Measurements from ENCODE around the gene DTX1.

GRCh38 chr12:113083863-113084435 is 27.4 kb downstream of the DTX1 start:
- no peak for TF ChIP-seq POLR2AphosphoS5 (IDR thresholded peaks at IDR 0.05; ENCODE audit: borderline replicate concordance, low read depth, low read length)
- TF ChIP-seq EZH2 (IDR thresholded peaks at IDR 0.05): no peak
- no peak for TF ChIP-seq FOXP2 (optimal IDR thresholded peaks at IDR 0.05; ENCODE audit: control extremely low read depth, extremely low read length, insufficient read depth)
